MM.1S (cell line): Measurements from ENCODE around the gene ADSS2.

ENCODE experiments used
- DNase-seq: peaks from one replicate; pipeline ENCODE4 v3.0.0-alpha.2; 2015
- H2AFZ ChIP-seq: fragments of 300-600 bp; sonication (generic); 2 replicates; pipeline ENCODE4 v1.6.0; 2016; ENCODE audit warnings: antibody characterized with exemption, low read length
- H3F3A ChIP-seq: fragments of 300-600 bp; sonication (generic); 2 replicates; pipeline ENCODE4 v1.6.1; 2016; ENCODE audit warnings: mild to moderate bottlenecking, antibody characterized with exemption, low read length, moderate library complexity, mixed read lengths; ENCODE audit not compliant: insufficient read depth
- H3K27ac ChIP-seq: fragments of 300-600 bp; sonication (generic); 2 replicates; pipeline ENCODE4 v1.5.1; 2016; ENCODE audit warnings: mild to moderate bottlenecking, low read length
- H3K27me3 ChIP-seq: fragments of 300-600 bp; sonication (generic); replicated peaks from 2 replicates; pipeline ENCODE4 v1.6.0; 2016; ENCODE audit warnings: low read length; ENCODE audit not compliant: insufficient read depth
- H3K36me3 ChIP-seq: fragments of 300-600 bp; sonication (generic); replicated peaks from 2 replicates; pipeline ENCODE4 v1.6.1; 2016; ENCODE audit warnings: mild to moderate bottlenecking, low read length, mixed read lengths; ENCODE audit not compliant: insufficient read depth
- H3K4me1 ChIP-seq: fragments of 300-600 bp; sonication (generic); 2 replicates; pipeline ENCODE4 v1.6.1; 2016; ENCODE audit warnings: low read length, mixed read lengths
- H3K4me2 ChIP-seq: fragments of 300-600 bp; sonication (generic); 2 replicates; pipeline ENCODE4 v1.6.0; 2016; ENCODE audit warnings: low read depth, low read length
- H3K4me3 ChIP-seq: fragments of 300-600 bp; sonication (generic); 2 replicates; pipeline ENCODE4 v1.5.1; 2016; ENCODE audit warnings: low read length, mixed read lengths
- H3K79me2 ChIP-seq: fragments of 300-600 bp; sonication (generic); 2 replicates; pipeline ENCODE4 v1.6.1; 2016; ENCODE audit warnings: mixed run types, low read length, mixed read lengths
- H3K9ac ChIP-seq: fragments of 300-600 bp; sonication (generic); 2 replicates; pipeline ENCODE4 v1.6.1; 2016; ENCODE audit warnings: low read length, mixed read lengths
- H3K9me2 ChIP-seq: fragments of 300-600 bp; sonication (generic); replicated peaks from 2 replicates; pipeline ENCODE4 v1.6.1; 2016; ENCODE audit warnings: mild to moderate bottlenecking, low read length, mixed read lengths; ENCODE audit not compliant: insufficient read depth
- H3K9me3 ChIP-seq: fragments of 300-600 bp; sonication (generic); replicated peaks from 2 replicates; pipeline ENCODE4 v1.6.1; 2016; ENCODE audit warnings: mild to moderate bottlenecking, low read length, mixed read lengths; ENCODE audit not compliant: insufficient read depth
- H4K20me1 ChIP-seq: fragments of 300-600 bp; sonication (generic); 2 replicates; pipeline ENCODE4 v1.6.1; 2016; ENCODE audit warnings: mild to moderate bottlenecking, low read length, moderate library complexity, mixed read lengths; ENCODE audit not compliant: insufficient read depth
- CTCF ChIP-seq: fragments of 300-600 bp; sonication (generic); IDR thresholded peaks from 2 replicates; pipeline ENCODE4 v1.5.1; 2016; ENCODE audit warnings: antibody characterized with exemption, low read length, mixed read lengths
- EZH2 ChIP-seq: fragments of 300-600 bp; sonication (generic); optimal IDR thresholded peaks from 2 replicates; pipeline ENCODE3; 2017; ENCODE audit warnings: low read depth, mild to moderate bottlenecking, antibody characterized with exemption, low read length, mixed read lengths
- EZH2phosphoT487 ChIP-seq: fragments of 300-600 bp; sonication (generic); IDR thresholded peaks from 2 replicates; pipeline ENCODE4 v1.6.1; 2018; ENCODE audit warnings: antibody characterized with exemption, low read length

Gene ADSS2

GRCh38 chr1:244451951-244452795 lies 464 bp upstream of the ADSS2 start:
- no peaks in the 10 kb centered on the region for H3K9me3 ChIP-seq
- H3K27ac ChIP-seq = peak overlapping the region; percentile 95; the same call in 1 of the 2 replicates
- H3F3A ChIP-seq = peaks cover 16% of the 10 kb centered on the region
- no peaks in the 10 kb centered on the region for H3K9me2 ChIP-seq
- H3K9ac ChIP-seq = peak overlapping the region; percentile 96; the same call in 1 of the 2 replicates
- DNase-seq = peak; percentile 100
- H3K36me3 ChIP-seq = peaks cover 9% of the 10 kb centered on the region; the same call in 1 of the 2 replicates
- H3K4me2 ChIP-seq = peak overlapping the region; percentile 59
- H3K4me3 ChIP-seq = peak overlapping the region; percentile 96
- H3K79me2 ChIP-seq = peaks cover 44% of the 10 kb centered on the region
- H3K4me1 ChIP-seq = peaks cover 19% of the 10 kb centered on the region
- H3K27me3 ChIP-seq = no peaks in the 10 kb centered on the region
- TF ChIP-seq CTCF (peak; percentile 53), EZH2 (no peak)
- H2AFZ ChIP-seq = peak overlapping the region; percentile 71
- H4K20me1 ChIP-seq = 0 out of 2 replicates have a peak, but pooled peaks cover 7% of the 10 kb centered on the region

GRCh38 chr1:244450597-244451538 lies 841 bp downstream of the ADSS2 start:
- H3F3A ChIP-seq = peaks cover 16% of the 10 kb centered on the region
- H3K9ac ChIP-seq = peak overlapping the region; percentile 96
- peaks cover 57% of the 10 kb centered on the region for H3K79me2 ChIP-seq
- peak overlapping the region; percentile 95 for H3K27ac ChIP-seq
- H3K4me2 ChIP-seq = peak overlapping the region; percentile 91
- 0 out of 2 replicates have a peak, but pooled peaks cover 12% of the 10 kb centered on the region for H4K20me1 ChIP-seq
- H3K36me3 ChIP-seq = peaks cover 9% of the 10 kb centered on the region; the same call in 1 of the 2 replicates
- TF ChIP-seq EZH2phosphoT487 (no peak), EZH2 (no peak), CTCF (no peak)
- peak overlapping the region; percentile 72 for H2AFZ ChIP-seq
- no peaks in the 10 kb centered on the region for H3K9me2 ChIP-seq
- H3K4me1 ChIP-seq = peaks cover 19% of the 10 kb centered on the region
- DNase-seq = peak; percentile 73
- peak overlapping the region; percentile 96 for H3K4me3 ChIP-seq
- H3K27me3 ChIP-seq = no peaks in the 10 kb centered on the region
- no peaks in the 10 kb centered on the region for H3K9me3 ChIP-seq

GRCh38 chr1:244449936-244450508 lies 1.7 kb downstream of the ADSS2 start:
- Histone ChIP-seq H3F3A (peaks cover 16% of the 10 kb centered on the region), H3K4me2 (peak overlapping the region; percentile 91), H3K4me3 (peak overlapping the region; percentile 96), H3K79me2 (peaks cover 66% of the 10 kb centered on the region), H3K9ac (peak overlapping the region; percentile 96; the same call in 1 of the 2 replicates), H3K27me3 (no peaks in the 10 kb centered on the region), H3K9me3 (no peaks in the 10 kb centered on the region), H3K9me2 (no peaks in the 10 kb centered on the region), H3K27ac (peak overlapping the region; percentile 95; the same call in 1 of the 2 replicates), H3K36me3 (peaks cover 9% of the 10 kb centered on the region; the same call in 1 of the 2 replicates), H3K4me1 (peaks cover 19% of the 10 kb centered on the region), H2AFZ (no peak overlapping the region), H4K20me1 (0 out of 2 replicates have a peak, but pooled peaks cover 15% of the 10 kb centered on the region)
- no peak for DNase-seq
- no peak for TF ChIP-seq CTCF
- TF ChIP-seq EZH2 = no peak
- TF ChIP-seq EZH2phosphoT487 = no peak
